Measurements from ENCODE around the gene TUBD1. TPM values are rescaled to one million over a fixed set of nuclear protein-coding genes. Genes with fewer than 3 reads are reported as not detected.

Gene TUBD1
- total and polyA plus RNA-seq, 2 of the 13 experiments (the other 11 are each of a cell fraction or from before 2014, with no cell fraction given), result 18.2 to 25.9 TPM

DNA sequence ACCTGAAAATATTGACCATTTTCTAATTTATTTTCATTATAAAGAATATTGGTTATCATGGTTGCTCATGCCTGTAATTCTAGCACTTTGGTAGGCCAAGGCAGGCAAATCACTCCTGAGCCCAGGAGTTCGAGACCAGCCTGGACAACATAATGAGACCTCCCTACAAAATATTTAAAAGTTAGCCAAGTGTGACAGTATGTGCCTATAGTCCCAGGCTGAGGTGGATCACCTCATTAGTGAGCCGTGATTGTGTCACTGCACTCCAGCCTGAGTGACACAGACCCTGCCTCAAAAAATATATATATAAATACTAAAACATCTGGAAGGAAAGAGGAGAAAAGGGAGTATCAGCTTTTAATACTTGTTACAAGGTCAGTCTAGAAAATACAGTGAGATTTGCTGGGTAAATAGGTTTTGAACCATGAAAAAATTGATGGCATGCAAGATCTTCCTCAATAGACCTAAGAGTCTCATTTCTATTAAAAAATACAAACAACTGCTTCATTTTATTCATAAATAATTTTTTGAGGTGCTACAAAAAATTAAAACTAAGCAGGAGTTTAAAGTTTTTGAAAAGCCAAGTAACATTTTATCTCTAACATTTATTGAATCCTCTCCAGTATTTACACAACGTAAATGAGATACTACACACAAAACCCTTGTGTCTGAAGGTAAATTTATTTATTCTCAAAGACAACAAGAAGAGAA is 47.7 kb downstream of the TUBD1 start (continued):
- TF ChIP-seq IRX3 (CRISPR knock-in tag; IDR thresholded peaks at IDR 0.05; ENCODE audit: borderline replicate concordance, low read depth) (no peak), ZNF235 (CRISPR knock-in tag; IDR thresholded peaks at IDR 0.05; ENCODE audit: borderline replicate concordance) (no peak), RFX5 (IDR thresholded peaks at IDR 0.05; ENCODE audit: low read depth, low read length) (no peak), NFKBIZ (CRISPR knock-in tag; IDR thresholded peaks at IDR 0.05) (no peak), HHEX (CRISPR knock-in tag; IDR thresholded peaks at IDR 0.05) (no peak), ZNF790 (CRISPR knock-in tag; IDR thresholded peaks at IDR 0.05; ENCODE audit: borderline replicate concordance) (no peak), ZBTB3 (CRISPR knock-in tag; IDR thresholded peaks at IDR 0.05; ENCODE audit: borderline replicate concordance, low read depth) (peak; percentile 62; the same call in 1 of the 2 replicates), RARG (CRISPR knock-in tag; IDR thresholded peaks at IDR 0.05; ENCODE audit: low read depth) (no peak), POLR2G (IDR thresholded peaks at IDR 0.05; ENCODE audit: low read depth, low read length) (peak; percentile 70), HMG20B (CRISPR knock-in tag; conservative IDR thresholded peaks at IDR 0.05) (no peak), FOXK1 (CRISPR knock-in tag; IDR thresholded peaks at IDR 0.05; ENCODE audit: borderline replicate concordance, low read depth) (no peak), SMC3 (IDR thresholded peaks at IDR 0.05; ENCODE audit: low read length) (no peak), ZNF101 (CRISPR knock-in tag; IDR thresholded peaks at IDR 0.05; ENCODE audit: borderline replicate concordance, low read depth) (no peak), BRD4 (CRISPR knock-in tag; IDR thresholded peaks at IDR 0.05) (no peak), FOXJ3 (CRISPR knock-in tag; IDR thresholded peaks at IDR 0.05; ENCODE audit: borderline replicate concordance) (0 out of 2 replicates have a peak, but pooled peaks have one; percentile 20), SNRNP70 (IDR thresholded peaks at IDR 0.05; ENCODE audit: low read depth, low read length) (peak; percentile 53; the same call in 1 of the 2 replicates), ARNT (IDR thresholded peaks at IDR 0.05) (no peak), NFIC (IDR thresholded peaks at IDR 0.05; ENCODE audit: low read length) (0 out of 2 replicates have a peak, but pooled peaks have one; percentile 10), SRF (IDR thresholded peaks at IDR 0.05; ENCODE audit: low read depth, low read length) (no peak)
- TF ChIP-seq, protein P1, sequence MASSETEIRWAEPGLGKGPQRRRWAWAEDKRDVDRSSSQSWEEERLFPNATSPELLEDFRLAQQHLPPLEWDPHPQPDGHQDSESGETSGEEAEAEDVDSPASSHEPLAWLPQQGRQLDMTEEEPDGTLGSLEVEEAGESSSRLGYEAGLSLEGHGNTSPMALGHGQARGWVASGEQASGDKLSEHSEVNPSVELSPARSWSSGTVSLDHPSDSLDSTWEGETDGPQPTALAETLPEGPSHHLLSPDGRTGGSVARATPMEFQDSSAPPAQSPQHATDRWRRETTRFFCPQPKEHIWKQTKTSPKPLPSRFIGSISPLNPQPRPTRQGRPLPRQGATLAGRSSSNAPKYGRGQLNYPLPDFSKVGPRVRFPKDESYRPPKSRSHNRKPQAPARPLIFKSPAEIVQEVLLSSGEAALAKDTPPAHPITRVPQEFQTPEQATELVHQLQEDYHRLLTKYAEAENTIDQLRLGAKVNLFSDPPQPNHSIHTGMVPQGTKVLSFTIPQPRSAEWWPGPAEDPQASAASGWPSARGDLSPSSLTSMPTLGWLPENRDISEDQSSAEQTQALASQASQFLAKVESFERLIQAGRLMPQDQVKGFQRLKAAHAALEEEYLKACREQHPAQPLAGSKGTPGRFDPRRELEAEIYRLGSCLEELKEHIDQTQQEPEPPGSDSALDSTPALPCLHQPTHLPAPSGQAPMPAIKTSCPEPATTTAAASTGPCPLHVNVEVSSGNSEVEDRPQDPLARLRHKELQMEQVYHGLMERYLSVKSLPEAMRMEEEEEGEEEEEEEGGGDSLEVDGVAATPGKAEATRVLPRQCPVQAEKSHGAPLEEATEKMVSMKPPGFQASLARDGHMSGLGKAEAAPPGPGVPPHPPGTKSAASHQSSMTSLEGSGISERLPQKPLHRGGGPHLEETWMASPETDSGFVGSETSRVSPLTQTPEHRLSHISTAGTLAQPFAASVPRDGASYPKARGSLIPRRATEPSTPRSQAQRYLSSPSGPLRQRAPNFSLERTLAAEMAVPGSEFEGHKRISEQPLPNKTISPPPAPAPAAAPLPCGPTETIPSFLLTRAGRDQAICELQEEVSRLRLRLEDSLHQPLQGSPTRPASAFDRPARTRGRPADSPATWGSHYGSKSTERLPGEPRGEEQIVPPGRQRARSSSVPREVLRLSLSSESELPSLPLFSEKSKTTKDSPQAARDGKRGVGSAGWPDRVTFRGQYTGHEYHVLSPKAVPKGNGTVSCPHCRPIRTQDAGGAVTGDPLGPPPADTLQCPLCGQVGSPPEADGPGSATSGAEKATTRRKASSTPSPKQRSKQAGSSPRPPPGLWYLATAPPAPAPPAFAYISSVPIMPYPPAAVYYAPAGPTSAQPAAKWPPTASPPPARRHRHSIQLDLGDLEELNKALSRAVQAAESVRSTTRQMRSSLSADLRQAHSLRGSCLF (CRISPR knock-in tag; IDR thresholded peaks at IDR 0.05; ENCODE audit: borderline replicate concordance), result no peak
- TF ChIP-seq, protein P2, sequence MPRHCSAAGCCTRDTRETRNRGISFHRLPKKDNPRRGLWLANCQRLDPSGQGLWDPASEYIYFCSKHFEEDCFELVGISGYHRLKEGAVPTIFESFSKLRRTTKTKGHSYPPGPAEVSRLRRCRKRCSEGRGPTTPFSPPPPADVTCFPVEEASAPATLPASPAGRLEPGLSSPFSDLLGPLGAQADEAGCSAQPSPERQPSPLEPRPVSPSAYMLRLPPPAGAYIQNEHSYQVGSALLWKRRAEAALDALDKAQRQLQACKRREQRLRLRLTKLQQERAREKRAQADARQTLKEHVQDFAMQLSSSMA (CRISPR knock-in tag; IDR thresholded peaks at IDR 0.05), result no peak
- TF ChIP-seq, protein P3, sequence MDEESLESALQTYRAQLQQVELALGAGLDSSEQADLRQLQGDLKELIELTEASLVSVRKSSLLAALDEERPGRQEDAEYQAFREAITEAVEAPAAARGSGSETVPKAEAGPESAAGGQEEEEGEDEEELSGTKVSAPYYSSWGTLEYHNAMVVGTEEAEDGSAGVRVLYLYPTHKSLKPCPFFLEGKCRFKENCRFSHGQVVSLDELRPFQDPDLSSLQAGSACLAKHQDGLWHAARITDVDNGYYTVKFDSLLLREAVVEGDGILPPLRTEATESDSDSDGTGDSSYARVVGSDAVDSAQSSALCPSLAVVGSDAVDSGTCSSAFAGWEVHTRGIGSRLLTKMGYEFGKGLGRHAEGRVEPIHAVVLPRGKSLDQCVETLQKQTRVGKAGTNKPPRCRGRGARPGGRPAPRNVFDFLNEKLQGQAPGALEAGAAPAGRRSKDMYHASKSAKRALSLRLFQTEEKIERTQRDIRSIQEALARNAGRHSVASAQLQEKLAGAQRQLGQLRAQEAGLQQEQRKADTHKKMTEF (CRISPR knock-in tag; IDR thresholded peaks at IDR 0.05), result no peak
- TF ChIP-seq, protein P4, sequence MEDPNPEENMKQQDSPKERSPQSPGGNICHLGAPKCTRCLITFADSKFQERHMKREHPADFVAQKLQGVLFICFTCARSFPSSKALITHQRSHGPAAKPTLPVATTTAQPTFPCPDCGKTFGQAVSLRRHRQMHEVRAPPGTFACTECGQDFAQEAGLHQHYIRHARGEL (CRISPR knock-in tag; IDR thresholded peaks at IDR 0.05), result no peak
